ENCODE measurements around the gene DRC7.

DRC7 gene

GRCh38 chr16:57672416-57672815 is 22.2 kb upstream of the DRC7 start:
- in situ Hi-C loops (cut with HindIII; ENCODE audit: low sequenced_read_pairs): loop anchor here (10.0 kb wide), 1 partner anchor 312 kb away; no protein-coding TSS in a partner anchor

GRCh38 chr16:57672824-57673223 is 21.8 kb upstream of the DRC7 start:
- in situ Hi-C loops (cut with HindIII; ENCODE audit: low sequenced_read_pairs): loop anchor here (10.0 kb wide), 1 partner anchor 312 kb away; no protein-coding TSS in a partner anchor

- in situ Hi-C loops (cut with HindIII; ENCODE audit: low sequenced_read_pairs): loop anchor here (10.0 kb wide), 1 partner anchor 309 kb away; no protein-coding TSS in a partner anchor
These were observed 18.7 kb upstream of the DRC7 start for GRCh38 chr16:57675741-57676551.

- in situ Hi-C loops (cut with HindIII; ENCODE audit: low sequenced_read_pairs): loop anchor here (10.0 kb wide), 1 partner anchor 308 kb away; no protein-coding TSS in a partner anchor
These were observed 18.0 kb upstream of the DRC7 start for GRCh38 chr16:57676553-57677085.

- in situ Hi-C loops (cut with HindIII; ENCODE audit: low sequenced_read_pairs): loop anchor here (10.0 kb wide), 1 partner anchor 307 kb away; no protein-coding TSS in a partner anchor
These were observed 16.8 kb upstream of the DRC7 start for GRCh38 chr16:57677622-57678369.

GRCh38 chr16:57679016-57679415 is 15.6 kb upstream of the DRC7 start:
- in situ Hi-C loops (cut with HindIII; ENCODE audit: low sequenced_read_pairs): loop anchor here (10.0 kb wide), 1 partner anchor 306 kb away; no protein-coding TSS in a partner anchor

- in situ Hi-C loops (cut with HindIII; ENCODE audit: low sequenced_read_pairs): loop anchor here (10.0 kb wide), 1 partner anchor 305 kb away; no protein-coding TSS in a partner anchor
These were observed 14.7 kb upstream of the DRC7 start for GRCh38 chr16:57679767-57680482.

- in situ Hi-C loops (cut with HindIII; ENCODE audit: low sequenced_read_pairs): no loop called here
These were observed 13.7 kb upstream of the DRC7 start for GRCh38 chr16:57680842-57681375.

GRCh38 chr16:57681950-57682728 is 12.5 kb upstream of the DRC7 start:
- in situ Hi-C loops (cut with HindIII; ENCODE audit: low sequenced_read_pairs): no loop called here

- in situ Hi-C loops (cut with HindIII; ENCODE audit: low sequenced_read_pairs): no loop called here
These were observed 11.6 kb upstream of the DRC7 start for GRCh38 chr16:57682809-57683635.

GRCh38 chr16:57683636-57684545 is 10.7 kb upstream of the DRC7 start:
- in situ Hi-C loops (cut with HindIII; ENCODE audit: low sequenced_read_pairs): no loop called here

GRCh38 chr16:57684626-57685358 is 9.8 kb upstream of the DRC7 start:
- in situ Hi-C loops (cut with HindIII; ENCODE audit: low sequenced_read_pairs): loop anchor here (5.0 kb wide), 2 partner anchors 37 to 107 kb away; no protein-coding TSS in a partner anchor

GRCh38 chr16:57685633-57686032 is 9.0 kb upstream of the DRC7 start:
- in situ Hi-C loops (cut with HindIII; ENCODE audit: low sequenced_read_pairs): loop anchor here (5.0 kb wide), 2 partner anchors 38 to 108 kb away; no protein-coding TSS in a partner anchor

GRCh38 chr16:57686577-57686976 is 8.0 kb upstream of the DRC7 start:
- in situ Hi-C loops (cut with HindIII; ENCODE audit: low sequenced_read_pairs): loop anchor here (5.0 kb wide), 2 partner anchors 39 to 109 kb away; no protein-coding TSS in a partner anchor

GRCh38 chr16:57687363-57687929 is 7.2 kb upstream of the DRC7 start:
- in situ Hi-C loops (cut with HindIII; ENCODE audit: low sequenced_read_pairs): loop anchor here (5.0 kb wide), 2 partner anchors 40 to 110 kb away; no protein-coding TSS in a partner anchor

GRCh38 chr16:57688487-57688986 is 6.1 kb upstream of the DRC7 start:
- in situ Hi-C loops (cut with HindIII; ENCODE audit: low sequenced_read_pairs): loop anchor here (5.0 kb wide), 2 partner anchors 41 to 111 kb away; no protein-coding TSS in a partner anchor

Measured in endothelial cell of hepatic sinusoid (primary cell).